Retinal pigment epithelial cell (primary cell): ENCODE measurements around the gene MIGA1.
"Not testable (repeated sequence)": the region's sequence is repeated elsewhere in the genome, so short reads cannot be mapped to it uniquely, and the experiment has no call there.

Experiments
- DNase-seq: peaks from one replicate; pipeline ENCODE4 v3.0.0-alpha.2; 2010; ENCODE audit warnings: low read depth
- H3K4me3 ChIP-seq: 2 replicates; pipeline ENCODE4 v1.5.1; 2011; ENCODE audit warnings: mild to moderate bottlenecking, low read length, control low read depth, moderate library complexity
- CTCF ChIP-seq: conservative IDR thresholded peaks from 2 replicates; pipeline ENCODE4 v1.5.1; 2011; ENCODE audit warnings: low read depth, low read length, control low read depth, inconsistent platforms

The MIGA1 gene

GRCh38 chr1:77802026-77802425 is 22.6 kb downstream of the MIGA1 start:
- no peak for TF ChIP-seq CTCF
- no peak overlapping the region for H3K4me3 ChIP-seq
- DNase-seq, result no peak

- no peak overlapping the region for H3K4me3 ChIP-seq
- DNase-seq, result no peak
- no peak for TF ChIP-seq CTCF
Measured at GRCh38 chr1:77803371-77803770, 23.9 kb downstream of the MIGA1 start.

GRCh38 chr1:77809787-77810462 is 30.5 kb downstream of the MIGA1 start:
- not testable (repeated sequence) for H3K4me3 ChIP-seq

GRCh38 chr1:77811589-77811988 is 32.1 kb downstream of the MIGA1 start:
- not testable (repeated sequence) for H3K4me3 ChIP-seq, DNase-seq

More at GRCh38 chr1:77809787-77810462, 30.5 kb downstream of the MIGA1 start:
- DNase-seq, result not testable (repeated sequence)

GRCh38 chr1:77817368-77818209 is 38.1 kb downstream of the MIGA1 start:
- H3K4me3 ChIP-seq, result no peak overlapping the region
- DNase-seq, result no peak
- no peak for TF ChIP-seq CTCF

GRCh38 chr1:77820121-77820520 is 40.7 kb downstream of the MIGA1 start:
- DNase-seq, result no peak
- H3K4me3 ChIP-seq, result no peak overlapping the region
- TF ChIP-seq CTCF, result no peak

GRCh38 chr1:77824079-77824478 is 44.6 kb downstream of the MIGA1 start:
- no peak for TF ChIP-seq CTCF
- H3K4me3 ChIP-seq, result no peak overlapping the region
- DNase-seq, result no peak

- no peak overlapping the region for H3K4me3 ChIP-seq
- no peak for DNase-seq
- TF ChIP-seq CTCF, result no peak
Measured at GRCh38 chr1:77824694-77825093, 45.2 kb downstream of the MIGA1 start.
